GM03348 (cell line): ENCODE data around the gene RMND5A.

ENCODE experiments used
- DNase-seq: peaks from one replicate; pipeline ENCODE4 v3.0.0; 2012; ENCODE audit warnings: low spot score

The RMND5A gene

DNA sequence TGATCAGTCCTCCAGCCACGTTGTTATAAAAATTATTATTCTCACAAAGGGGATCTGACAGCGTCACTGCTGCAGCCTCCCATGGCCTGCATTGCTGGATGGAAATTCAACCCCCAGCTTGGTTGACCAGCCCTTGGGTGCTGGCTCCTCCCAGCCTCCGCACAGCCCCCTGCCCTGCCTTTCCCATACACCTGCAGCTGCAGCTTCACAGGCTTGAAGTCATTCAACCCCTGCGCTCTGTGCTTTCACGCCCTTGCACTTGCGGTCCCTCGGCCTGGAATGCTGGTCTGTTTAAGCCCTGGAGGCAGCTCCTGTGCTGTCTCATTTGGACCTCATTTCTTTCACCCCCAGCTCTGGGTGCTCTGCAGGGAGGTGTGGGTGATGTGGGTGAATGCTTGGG lies 71.5 kb downstream of the RMND5A start:
- DNase-seq, result no peak

- DNase-seq, result no peak
Observed at GRCh38 chr2:86793752-86794151, 73.7 kb downstream of the RMND5A start.

DNA sequence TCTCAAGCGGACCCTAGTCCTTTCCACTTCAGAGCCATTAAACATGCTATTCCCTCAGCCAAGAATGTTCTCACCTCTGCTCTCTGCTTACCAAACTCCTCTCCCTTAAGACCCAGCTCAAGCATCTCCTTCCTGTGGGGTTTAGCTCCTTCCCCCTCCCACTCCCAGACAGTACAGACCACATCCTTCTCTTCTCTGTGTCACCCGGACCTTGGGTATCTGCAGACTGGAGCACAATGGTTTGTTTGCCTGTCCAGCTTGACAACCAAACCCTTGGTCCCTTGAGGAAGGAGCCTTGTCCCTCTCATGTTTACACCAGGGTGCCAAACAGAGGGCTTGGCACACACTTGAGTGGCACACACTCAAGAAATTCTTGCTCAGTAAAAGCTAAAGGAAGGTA lies 74.8 kb downstream of the RMND5A start:
- DNase-seq, result no peak

DNA sequence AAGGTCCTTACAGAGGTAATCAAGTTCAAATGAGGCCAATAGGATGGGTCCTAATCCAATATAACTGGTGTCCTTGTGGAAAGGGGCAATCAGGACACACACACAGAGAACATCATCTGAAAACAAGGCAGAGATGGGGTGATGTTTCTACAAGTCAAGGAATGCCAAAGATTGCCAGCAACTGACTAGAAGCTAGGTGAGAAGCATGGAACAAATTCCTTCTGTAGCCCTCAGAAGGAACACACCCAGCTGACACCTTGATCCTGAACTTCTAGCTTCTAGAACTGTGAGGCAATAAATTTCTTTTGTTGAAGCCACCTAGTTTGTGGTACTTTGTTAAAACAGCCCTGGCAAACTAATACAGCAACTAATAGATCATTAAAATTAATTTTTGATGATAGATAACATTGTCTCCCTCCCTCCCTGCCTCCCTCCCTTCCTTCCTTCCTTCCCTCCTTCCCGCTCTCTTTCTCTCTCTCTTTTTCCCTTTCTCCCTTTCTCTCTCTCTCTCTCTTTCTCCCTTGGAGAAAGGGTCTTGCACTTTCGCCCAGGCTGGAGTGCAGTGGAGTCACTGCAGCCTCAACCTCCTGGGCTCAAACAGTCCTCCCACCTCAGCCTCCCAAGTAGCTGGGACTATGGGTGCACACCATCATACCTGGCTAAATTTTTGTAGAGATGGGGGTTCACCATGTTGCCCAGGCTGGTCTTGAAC lies 80.9 kb downstream of the RMND5A start:
- no peak for DNase-seq

- DNase-seq, result no peak
Observed at GRCh38 chr2:86806059-86806857, 86.2 kb downstream of the RMND5A start.

- DNase-seq, result no peak
Observed at GRCh38 chr2:86807133-86807467, 87.0 kb downstream of the RMND5A start.

DNA sequence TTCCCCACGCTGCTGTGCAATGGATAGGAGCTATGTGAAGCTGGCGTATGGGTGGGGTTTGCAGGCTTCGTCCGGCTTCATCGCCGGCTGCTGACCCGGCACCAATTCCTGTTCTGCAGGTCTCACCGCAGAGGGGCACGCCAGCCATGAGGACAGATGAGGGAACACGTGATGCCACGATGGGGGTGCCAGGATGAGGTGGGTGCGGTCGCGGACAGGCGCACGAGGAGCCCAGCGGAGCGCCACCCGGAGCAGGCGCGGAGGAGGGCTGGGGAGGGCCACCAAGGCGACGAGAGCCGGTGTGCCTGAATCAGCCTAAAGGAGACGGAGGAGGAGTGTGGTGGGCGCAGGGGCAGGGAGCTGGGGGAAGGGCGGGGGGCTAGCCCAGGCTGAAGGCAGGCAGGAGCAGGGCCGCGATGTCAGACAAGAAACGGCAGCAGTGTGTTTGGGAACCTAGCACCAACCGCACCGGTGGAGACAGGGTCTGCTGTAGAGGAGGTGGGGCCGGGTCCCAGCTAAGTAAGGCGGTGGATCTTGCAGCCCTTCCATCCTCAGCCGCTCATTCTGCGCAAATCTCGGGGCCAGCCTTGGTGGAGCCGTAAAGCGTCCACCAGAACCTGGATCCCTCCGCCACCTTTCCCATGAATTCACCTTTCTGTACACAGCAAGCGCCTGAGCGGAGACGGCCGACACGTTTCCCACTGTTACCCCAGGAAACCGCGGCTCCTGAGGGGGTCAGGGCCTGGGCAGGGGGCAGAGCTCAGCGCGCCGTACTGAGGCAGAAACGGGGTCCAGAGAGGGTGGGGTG lies 87.6 kb downstream of the RMND5A start:
- DNase-seq, result peak; percentile 40

DNA sequence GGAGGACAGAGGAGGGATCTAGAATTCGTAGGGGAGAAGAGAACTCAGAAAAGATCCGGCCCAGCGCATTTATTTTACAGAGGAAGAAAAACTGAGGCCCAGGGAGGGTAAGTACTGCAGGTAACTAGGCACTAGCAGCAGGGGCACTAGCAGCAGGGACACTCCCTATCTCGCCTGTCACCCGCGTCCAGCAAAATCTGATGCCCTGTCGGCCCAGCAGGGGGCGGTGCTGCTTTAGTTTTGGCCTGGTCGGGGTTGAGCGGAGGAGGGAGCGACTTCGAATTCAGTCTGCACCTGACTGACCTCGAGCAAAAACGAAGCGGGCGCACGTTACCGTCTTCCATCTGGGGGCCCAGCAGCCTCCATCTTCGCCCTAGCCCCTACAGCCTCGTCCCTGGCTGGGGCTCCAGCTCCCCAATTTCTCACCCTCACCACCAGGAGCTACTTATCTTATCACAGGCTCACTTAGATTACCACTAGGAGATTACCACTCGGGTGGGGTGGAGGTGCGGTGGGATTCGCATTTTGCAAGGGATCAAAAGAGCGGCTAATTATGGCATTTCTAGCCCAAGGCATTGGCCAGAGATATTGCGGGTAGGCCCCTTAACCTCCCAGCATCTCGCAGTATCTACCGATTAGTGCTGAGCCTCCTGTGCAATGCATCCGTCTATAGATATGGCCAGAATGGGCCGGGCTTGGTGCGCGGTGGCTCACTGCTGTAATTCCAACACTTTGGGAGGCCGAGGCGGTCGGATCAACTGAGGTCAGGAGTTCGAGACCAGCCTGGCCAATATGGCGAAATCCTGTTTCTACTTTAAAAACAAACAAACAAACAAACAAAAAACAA lies 88.4 kb downstream of the RMND5A start:
- DNase-seq, result peak; percentile 94

DNA sequence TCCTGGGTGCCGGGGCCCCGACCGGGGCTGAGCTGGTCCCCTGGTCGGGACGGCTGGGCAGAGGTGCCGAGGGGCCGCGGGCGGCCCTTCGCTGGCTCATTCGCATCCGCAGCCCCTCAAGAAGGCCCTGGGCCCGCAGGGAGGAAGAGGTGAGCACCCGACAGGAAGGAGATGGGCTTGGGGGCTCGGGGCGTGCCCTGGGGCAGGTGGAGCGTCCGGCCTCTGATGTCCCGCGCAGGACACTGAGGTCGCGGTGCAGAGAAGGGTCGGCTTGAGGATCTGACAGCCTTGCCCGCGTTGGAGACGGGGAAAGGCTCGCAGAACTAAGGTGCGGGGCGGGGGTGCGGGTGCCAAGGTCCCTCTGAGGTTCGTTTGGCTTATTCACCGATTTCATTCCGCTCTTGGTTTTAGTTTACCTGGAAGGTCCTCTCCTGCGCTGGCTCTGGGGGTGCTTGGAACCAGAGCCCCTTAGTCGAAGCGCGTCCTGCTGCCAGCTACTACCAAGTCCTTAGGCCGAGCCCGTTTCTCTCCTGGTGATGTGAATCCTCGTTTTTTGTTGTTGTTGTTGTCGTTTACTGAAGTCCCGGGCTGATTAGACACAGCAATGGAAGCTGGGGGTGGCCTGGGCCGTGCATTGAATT lies 89.5 kb downstream of the RMND5A start:
- no peak for DNase-seq

DNA sequence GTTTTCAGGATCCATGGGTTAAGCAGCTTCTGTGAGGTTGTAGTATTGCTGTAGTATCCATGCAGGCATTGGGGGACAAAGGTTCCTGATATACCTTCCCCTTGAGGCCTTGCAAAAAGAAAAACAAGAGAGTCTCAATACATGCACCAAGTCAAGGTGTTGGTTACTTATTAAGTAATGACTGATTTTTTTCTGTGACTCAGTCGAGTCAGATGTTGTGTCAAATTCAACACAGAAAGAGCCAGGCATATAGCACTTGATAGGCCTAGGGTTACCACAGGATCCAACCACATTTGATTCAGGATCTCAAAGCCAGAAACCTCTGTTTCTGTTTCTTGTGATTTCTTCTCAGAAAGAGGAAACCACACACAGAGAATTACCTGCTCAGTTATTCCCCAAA lies 95.5 kb downstream of the RMND5A start:
- no peak for DNase-seq

GRCh38 chr2:86818114-86818801 lies 98.2 kb downstream of the RMND5A start:
- DNase-seq, result no peak

DNA sequence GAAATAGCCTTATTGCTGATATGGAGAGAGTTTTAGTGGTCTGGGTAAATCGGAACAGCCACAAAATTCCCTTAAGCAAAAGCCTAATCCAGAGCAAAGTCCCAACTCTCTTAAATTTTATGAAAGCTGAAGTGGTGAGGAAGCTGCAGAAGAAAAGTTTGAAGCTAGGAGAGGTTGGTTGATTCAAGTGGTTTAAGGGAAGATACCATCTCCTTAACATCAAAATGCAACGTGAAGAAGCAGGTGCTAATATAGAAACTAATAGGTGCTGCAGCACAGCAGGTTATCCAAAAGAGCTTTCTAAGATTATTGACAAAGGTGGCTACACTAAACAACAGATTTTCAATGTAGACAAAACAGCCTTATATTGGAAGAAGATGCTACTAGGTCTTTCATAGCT lies 98.9 kb downstream of the RMND5A start:
- DNase-seq, result no peak

- no peak for DNase-seq
Observed at GRCh38 chr2:86821306-86821705, 101.2 kb downstream of the RMND5A start.

DNA sequence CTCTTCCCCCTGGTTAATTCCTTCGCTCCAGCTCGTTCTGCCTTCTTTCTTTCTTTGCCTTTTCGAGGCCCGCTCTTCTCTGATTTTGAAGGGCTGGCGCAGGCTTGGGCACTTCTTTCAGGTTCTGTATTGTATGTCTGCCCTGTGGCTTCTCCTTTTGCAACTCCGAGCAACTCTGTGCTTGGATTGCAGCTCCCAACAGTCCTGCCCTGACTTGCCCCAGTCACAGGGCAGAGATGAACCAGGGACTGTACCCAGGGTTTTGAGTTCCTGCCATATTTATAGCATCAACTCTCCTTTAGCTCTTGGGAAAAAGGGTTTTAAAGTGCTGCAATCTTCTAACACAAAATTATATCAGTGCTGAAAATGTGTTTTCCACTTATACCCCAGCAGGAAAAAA lies 101.8 kb downstream of the RMND5A start:
- no peak for DNase-seq

DNA sequence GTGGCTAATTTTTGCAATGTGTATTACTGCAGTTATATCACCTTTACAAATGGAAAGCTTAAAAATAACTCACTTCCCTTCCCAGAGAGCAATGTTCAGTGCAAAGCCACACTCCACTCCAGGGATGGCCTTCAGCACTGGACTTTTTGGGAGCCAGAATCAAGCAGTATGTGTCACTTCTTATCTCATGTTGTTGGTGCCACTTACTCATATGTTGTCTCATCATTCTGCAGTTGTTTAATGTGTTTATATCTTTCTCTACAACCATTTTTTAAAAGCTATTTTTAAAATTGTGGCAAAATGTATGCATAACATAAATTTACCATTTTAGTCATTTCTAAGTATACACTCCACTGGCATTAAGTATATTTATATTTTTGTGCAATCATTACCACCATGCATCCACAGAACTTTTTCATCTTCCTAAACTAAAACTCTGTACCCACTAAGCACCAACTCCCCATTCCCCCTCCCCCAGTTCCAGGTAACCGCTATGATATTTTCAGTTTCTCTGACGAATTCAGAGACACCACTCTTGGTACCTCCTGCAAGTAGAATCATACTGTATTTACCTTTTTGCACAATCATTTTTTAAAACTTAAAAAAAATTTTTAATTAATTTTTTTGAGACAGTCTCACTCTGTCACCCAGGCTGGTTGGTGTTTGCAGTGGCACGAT lies 102.7 kb downstream of the RMND5A start:
- no peak for DNase-seq

DNA sequence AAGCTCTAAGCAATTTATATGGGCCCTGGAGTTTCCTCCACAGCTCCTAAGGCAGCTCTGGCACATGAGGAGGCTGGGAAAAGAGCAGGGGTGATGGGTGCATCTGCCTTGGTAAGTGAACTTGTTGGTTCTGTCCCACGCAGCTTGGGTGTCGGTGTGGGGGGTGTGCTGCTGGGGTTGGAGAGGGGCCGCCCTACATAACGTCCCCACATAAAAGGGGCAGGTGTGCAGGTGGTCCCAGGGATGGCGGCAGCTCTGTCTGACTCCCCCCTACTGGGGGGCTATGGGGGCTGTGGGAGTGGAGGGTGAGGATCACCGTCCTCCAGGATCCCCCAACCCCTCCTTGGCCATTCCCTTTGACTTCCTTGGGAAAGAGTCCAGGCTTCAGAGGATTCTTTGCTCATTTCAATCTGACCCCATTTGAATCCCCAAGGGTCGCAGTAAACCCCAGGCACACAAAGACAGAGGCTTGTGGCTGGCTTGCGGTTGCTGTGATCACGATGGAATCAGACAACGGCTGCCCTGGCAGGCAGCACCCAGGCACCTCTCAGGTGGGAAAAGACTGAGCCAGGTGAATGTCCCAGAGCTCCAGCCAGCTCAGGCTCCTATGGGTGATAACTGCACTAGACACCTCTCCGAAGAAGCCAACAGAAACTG lies 105.1 kb downstream of the RMND5A start:
- no peak for DNase-seq

- no peak for DNase-seq
Observed at GRCh38 chr2:86825693-86826381, 105.7 kb downstream of the RMND5A start.

DNA sequence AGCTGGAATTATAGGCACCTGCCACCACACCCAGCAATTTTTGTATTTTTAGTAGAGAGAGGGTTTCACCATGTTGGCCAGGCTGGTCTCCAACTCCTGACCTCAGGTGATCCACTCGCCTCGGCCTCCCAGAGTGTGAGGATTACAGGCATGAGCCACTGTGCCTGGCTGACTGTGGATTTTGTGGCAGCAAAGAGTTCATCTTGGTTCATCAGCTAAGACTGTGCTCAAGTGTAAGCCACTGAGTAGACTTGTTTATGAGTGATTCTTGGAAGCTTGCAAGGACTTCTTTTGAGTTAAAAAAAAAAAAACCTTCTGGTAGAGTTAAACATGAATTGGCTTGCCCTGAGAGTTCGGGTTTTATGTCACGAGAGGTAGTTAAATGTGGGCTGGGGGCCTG lies 106.9 kb downstream of the RMND5A start:
- no peak for DNase-seq
